Ovary (tissue), 9 donors: ENCODE data around the gene RNF6. TPM values are rescaled to one million over a fixed set of nuclear protein-coding genes. Genes with fewer than 3 reads are reported as not detected.

Source experiments
- DNase-seq, 5 donors: peaks; one replicate each; pipeline ENCODE4 v3.0.0-alpha.2; 2019 to 2020
- H3K27ac ChIP-seq, 2 donors: fragments of 200-600 bp; one replicate each; pipeline versions ENCODE4 v1.5.1 to v1.8.0; 2019 to 2022
- H3K27me3 ChIP-seq: fragments of 200-600 bp; one replicate; pipeline ENCODE4 v1.8.0; 2022
- H3K36me3 ChIP-seq: fragments of 200-600 bp; sonication (generic); one replicate; pipeline ENCODE4 v1.5.1; 2019
- H3K4me1 ChIP-seq: one replicate; pipeline ENCODE4 v1.8.1; 2013; ENCODE audit warnings: mild to moderate bottlenecking, moderate library complexity; ENCODE audit not compliant: insufficient read depth
- H3K4me3 ChIP-seq: fragments of 200-600 bp; sonication (generic); one replicate; pipeline ENCODE4 v1.5.1; 2017
- H3K9me3 ChIP-seq, 2 donors: fragments of 200-600 bp in 1 of 2; sonication (generic) in 1 of 2; one replicate each; pipeline versions ENCODE4 v1.5.1 to v1.8.1; 2013 to 2019; ENCODE audit warnings: mild to moderate bottlenecking in 1 of 2, moderate library complexity in 1 of 2
- EP300 ChIP-seq: sonication (generic); formaldehyde crosslinking; IDR thresholded peaks from one replicate; pipeline ENCODE4 v1.6.1; 2017; ENCODE audit warnings: antibody characterized with exemption
- POLR2A ChIP-seq: fragments of 450-650 bp; IDR thresholded peaks from one replicate; pipeline ENCODE4 v1.6.1; 2017; ENCODE audit warnings: antibody characterized with exemption, mild to moderate bottlenecking, moderate library complexity
- WGBS, 3 donors: extraction: QIAGEN DNeasy Blood & Tissue Kit in 1 of 3; methylation state at CpG; one replicate each; pipeline versions ENCODE4 v1.1.5 to v1.1.7; 2013 to 2017; 5-methylcytosine and 5-hydroxymethylcytosine counted together
- intact Hi-C, 4 donors: fragments of 100-400 bp; cut with DNase I; formaldehyde crosslinking; loops; one replicate each; pipeline versions ENCODE4 v1.11.0 to v1.15.1; 2022 to 2023
- polyA plus RNA-seq, 2 donors: library from polyadenylated mRNA; stranded (reverse); fragments of 200-250 nt in 1 of 2; fragments of 350-450 nt in 1 of 2; fragmentation: Illumina TruSeq in 1 of 2; extraction: RNeasy Lipid Tissue Mini Kit (QIAGEN cat#74804) in 1 of 2; gene quantifications; one replicate each; pipeline ENCODE4 v1.2.3, GENCODE V29; 2013 to 2014
- total RNA-seq, 7 donors: library from RNA; depleted of rRNA in 2 of 7; stranded (reverse); fragments of >200 nt in 2 of 7; fragmentation: NEBNext Ultra II Directional in 3 of 7; extraction: Animal tissue kit (Norgen Biotek cat#: 25700) in 3 of 7; gene quantifications; one replicate each; pipeline versions ENCODE4 v1.1.0 to v1.2.4, GENCODE V29; 2016 to 2023
- TF ChIP-seq, protein P1 (sequence below), 3 donors: fragments of 450-650 bp in 2 of 3; fragments of 200-600 bp in 1 of 3; IDR thresholded peaks; one replicate each; pipeline versions ENCODE4 v1.5.1 to v1.8.0; 2016 to 2022; ENCODE audit warnings: antibody characterized with exemption in 3 of 3, mild to moderate bottlenecking in 1 of 3
- donor health status: DM: no; HTN: no; CAD: no; lungs with moderate emphysema.
- donor health status: DM: no; HTN: no; CAD: no.
- donor health status: Bipolar disorder and iron deficiency.
- donor health status: DM: yes; HTN: yes; CAD: no.
- donor health status: DM: no; HTN: no; CAD: no.
- donor health status: DM: yes; HTN: yes; CAD: no.

The RNF6 gene
- total and polyA plus RNA-seq, 9 donors = 10.7 to 26.2 (median 16.4) TPM

DNA sequence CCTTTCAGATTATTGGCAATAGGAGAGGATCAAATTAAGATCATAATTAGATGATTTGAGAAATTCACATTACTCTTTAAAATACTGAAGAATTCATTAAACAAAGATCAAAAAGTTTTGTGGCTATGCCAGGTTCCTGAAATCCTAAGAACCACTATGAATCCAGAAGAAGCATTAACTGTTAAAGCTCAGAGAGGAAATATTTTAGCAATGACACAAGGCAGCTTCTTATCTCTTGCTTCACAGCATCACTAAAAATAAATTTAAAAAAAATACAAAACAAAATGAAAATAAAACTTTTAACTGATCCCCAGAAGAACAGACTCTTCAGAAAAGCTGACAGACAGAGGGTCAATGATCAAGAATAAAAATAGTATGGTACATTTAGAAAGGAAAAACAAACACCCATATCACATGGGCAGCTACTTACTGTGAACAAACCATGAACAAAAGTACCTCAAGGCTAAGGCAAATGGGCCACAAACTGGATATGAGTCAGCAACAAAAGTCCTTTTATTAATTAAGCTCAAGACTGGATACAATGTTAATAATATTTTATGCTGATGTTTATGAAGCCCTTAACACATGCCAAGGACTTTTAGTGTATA, 19.6 kb downstream of the RNF6 start:
- intact Hi-C loops = loop anchor here in 1 of 4 donors (5.0 kb wide), 1 partner anchor 50 kb away; the partner anchor contains the start of gene CDK8
- no peak for TF ChIP-seq POLR2A
- TF ChIP-seq, protein P1, sequence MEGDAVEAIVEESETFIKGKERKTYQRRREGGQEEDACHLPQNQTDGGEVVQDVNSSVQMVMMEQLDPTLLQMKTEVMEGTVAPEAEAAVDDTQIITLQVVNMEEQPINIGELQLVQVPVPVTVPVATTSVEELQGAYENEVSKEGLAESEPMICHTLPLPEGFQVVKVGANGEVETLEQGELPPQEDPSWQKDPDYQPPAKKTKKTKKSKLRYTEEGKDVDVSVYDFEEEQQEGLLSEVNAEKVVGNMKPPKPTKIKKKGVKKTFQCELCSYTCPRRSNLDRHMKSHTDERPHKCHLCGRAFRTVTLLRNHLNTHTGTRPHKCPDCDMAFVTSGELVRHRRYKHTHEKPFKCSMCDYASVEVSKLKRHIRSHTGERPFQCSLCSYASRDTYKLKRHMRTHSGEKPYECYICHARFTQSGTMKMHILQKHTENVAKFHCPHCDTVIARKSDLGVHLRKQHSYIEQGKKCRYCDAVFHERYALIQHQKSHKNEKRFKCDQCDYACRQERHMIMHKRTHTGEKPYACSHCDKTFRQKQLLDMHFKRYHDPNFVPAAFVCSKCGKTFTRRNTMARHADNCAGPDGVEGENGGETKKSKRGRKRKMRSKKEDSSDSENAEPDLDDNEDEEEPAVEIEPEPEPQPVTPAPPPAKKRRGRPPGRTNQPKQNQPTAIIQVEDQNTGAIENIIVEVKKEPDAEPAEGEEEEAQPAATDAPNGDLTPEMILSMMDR (IDR thresholded peaks at IDR 0.05) = no peak
- TF ChIP-seq EP300 = no peak
- Histone ChIP-seq H3K27ac (no peak overlapping the region), H3K36me3 (no peaks in the 10 kb centered on the region), H3K4me3 (no peak overlapping the region), H3K4me1 (no peaks in the 10 kb centered on the region), H3K9me3 (no peaks in the 10 kb centered on the region), H3K27me3 (no peaks in the 10 kb centered on the region)
- no peak for DNase-seq

DNA sequence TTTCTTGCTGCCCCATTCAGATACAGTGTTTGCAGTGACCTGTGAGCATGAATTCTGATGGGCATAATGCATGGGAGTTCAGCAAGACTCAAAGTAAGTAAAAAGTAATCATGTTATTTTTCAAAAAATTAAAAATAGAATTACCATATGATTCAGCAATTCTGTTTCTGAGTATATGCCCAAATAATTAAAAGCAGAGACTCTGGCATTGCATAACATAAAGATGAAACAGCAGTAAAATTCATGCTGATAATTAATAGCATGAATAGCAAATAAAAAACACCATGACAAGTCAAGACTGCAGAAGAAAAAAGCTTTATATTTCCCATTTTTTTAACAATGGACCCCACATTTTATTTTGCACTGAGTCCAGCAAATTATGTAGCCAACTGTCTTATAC, 21.3 kb downstream of the RNF6 start:
- no peak for TF ChIP-seq EP300
- TF ChIP-seq, protein P1 (IDR thresholded peaks at IDR 0.05) = no peak
- TF ChIP-seq POLR2A = no peak
- Histone ChIP-seq H3K4me1 (no peaks in the 10 kb centered on the region), H3K9me3 (no peaks in the 10 kb centered on the region), H3K36me3 (no peaks in the 10 kb centered on the region), H3K4me3 (no peak overlapping the region), H3K27me3 (no peaks in the 10 kb centered on the region), H3K27ac (no peak overlapping the region)
- DNase-seq = no peak
- intact Hi-C loops = loop anchor here in 1 of 4 donors (5.0 kb wide), 1 partner anchor 51 kb away; the partner anchor contains the start of gene CDK8

DNA sequence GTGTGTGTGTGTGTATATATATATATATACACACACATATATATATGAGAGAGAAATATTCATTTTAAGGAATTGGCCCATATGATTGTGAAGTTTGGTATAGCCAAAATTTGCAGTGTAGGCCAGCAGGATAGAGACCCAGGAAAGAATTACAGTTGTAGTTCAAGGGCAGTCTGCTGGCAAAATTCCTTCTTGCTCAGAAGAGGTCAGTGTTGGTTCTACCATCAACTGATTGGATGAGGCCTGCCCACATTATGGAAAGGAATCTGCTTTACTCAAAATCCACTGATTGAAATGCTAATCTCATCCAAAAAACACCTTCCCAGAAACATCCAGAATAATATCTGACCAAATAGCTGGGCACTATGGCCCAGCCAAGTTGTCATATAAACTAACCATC, 24.0 kb downstream of the RNF6 start:
- Histone ChIP-seq H3K4me3 (no peak overlapping the region), H3K27ac (no peak overlapping the region), H3K36me3 (no peaks in the 10 kb centered on the region), H3K27me3 (no peaks in the 10 kb centered on the region), H3K4me1 (no peaks in the 10 kb centered on the region), H3K9me3 (no peaks in the 10 kb centered on the region)
- intact Hi-C loops = no loop called here
- TF ChIP-seq POLR2A (no peak), EP300 (no peak)
- TF ChIP-seq, protein P1 (IDR thresholded peaks at IDR 0.05) = no peak
- no peak for DNase-seq

DNA sequence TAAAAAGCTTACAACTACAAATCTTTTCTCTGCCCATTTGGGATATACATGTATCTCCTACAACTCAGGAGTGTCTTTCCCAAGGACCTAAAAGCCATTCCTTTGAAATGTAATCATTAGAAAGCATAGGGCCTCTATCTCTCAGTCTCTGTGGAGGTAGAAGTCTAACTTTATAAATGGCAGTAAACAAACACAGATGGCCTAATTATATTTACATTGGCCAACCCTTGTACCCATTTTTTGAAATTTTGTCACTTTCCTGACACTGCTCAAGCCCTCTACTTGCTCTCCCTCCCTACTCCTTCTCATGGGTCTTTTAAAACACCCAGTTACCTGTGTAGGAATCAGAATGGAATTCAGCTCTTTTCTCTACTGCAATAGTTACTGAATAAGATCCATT, 24.8 kb downstream of the RNF6 start:
- H3K27ac ChIP-seq = no peak overlapping the region
- H3K27me3 ChIP-seq = no peaks in the 10 kb centered on the region
- H3K4me1 ChIP-seq = no peaks in the 10 kb centered on the region
- TF ChIP-seq EP300 = no peak
- H3K9me3 ChIP-seq = no peaks in the 10 kb centered on the region
- DNase-seq = no peak
- no peak overlapping the region for H3K4me3 ChIP-seq
- no peaks in the 10 kb centered on the region for H3K36me3 ChIP-seq
- intact Hi-C loops = no loop called here

DNA sequence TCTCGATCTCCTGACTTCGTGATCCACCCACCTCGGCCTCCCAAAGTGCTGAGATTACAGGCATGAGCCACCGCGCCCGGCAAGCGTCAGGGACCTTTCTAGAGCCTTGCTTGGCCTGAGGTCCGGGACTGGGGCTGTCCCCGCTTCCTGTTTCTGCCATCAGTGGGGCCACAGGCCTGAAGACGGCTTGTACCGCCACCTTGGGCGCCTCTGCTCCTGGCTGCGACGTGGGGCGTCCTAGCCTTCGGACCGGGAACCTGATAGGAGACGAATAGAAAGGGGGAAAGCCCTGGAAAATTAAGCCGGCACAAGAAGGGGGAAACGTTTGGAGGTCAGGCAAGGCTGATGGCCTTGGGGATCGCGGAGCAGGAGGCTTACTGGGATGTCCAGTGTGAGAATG, 35.1 kb downstream of the RNF6 start:
- Histone ChIP-seq H3K9me3 (no peaks in the 10 kb centered on the region), H3K36me3 (no peaks in the 10 kb centered on the region), H3K4me3 (peak overlapping the region; percentile 62), H3K27ac (peak overlapping the region; percentile 55 to 81), H3K4me1 (peaks cover 9% of the 10 kb centered on the region), H3K27me3 (no peaks in the 10 kb centered on the region)
- intact Hi-C loops = loop anchor here (5.0 to 10.0 kb wide), 5 partner anchors 298 to 748 kb away; no protein-coding TSS in a partner anchor
- TF ChIP-seq EP300 (no peak), POLR2A (no peak)
- TF ChIP-seq, protein P1 (IDR thresholded peaks at IDR 0.05) = no peak
- 31 to 44% (median 34%) methylated on average over 21 to 22 of the region's 22 CpGs for WGBS, 3 donors
- peak in 2 of 5 donors; percentile 21 to 31 for DNase-seq
